Amniotic epithelial cell (primary cell): ENCODE measurements around the gene RTL10.

Source experiments
- DNase-seq: peaks from one replicate; pipeline ENCODE4 v3.0.0-alpha.2; 2010; ENCODE audit warnings: low read depth

The RTL10 gene

GRCh38 chr22:19807914-19808872, 46.5 kb downstream of the RTL10 start:
- no peak for DNase-seq

GRCh38 chr22:19807161-19807913, 47.3 kb downstream of the RTL10 start:
- DNase-seq: no peak

GRCh38 chr22:19806213-19807160, 48.2 kb downstream of the RTL10 start:
- DNase-seq: no peak

- no peak for DNase-seq
These were observed 48.9 kb downstream of the RTL10 start for GRCh38 chr22:19805821-19806212.
